ENCODE measurements around the gene NRM.
"Not testable (repeated sequence)": the region's sequence is repeated elsewhere in the genome, so short reads cannot be mapped to it uniquely, and the experiment has no call there.

The NRM gene

GRCh38 chr6:30678964-30679726 lies 11.6 kb downstream of the NRM start:
- no peak for TF ChIP-seq Cebpa-rat (IDR thresholded peaks at IDR 0.05)
- Histone ChIP-seq H3K4me3 (peak overlapping the region; percentile 91), H3K27ac (peak overlapping the region; percentile 100), H3K4me2 (peak overlapping the region; percentile 95), H3K9me3 (no peaks in the 10 kb centered on the region), H3K4me1 (peaks cover 63% of the 10 kb centered on the region), H3K36me3 (peaks cover 64% of the 10 kb centered on the region), H3K27me3 (no peaks in the 10 kb centered on the region), H4K20me1 (peaks cover 75% of the 10 kb centered on the region), H3K9ac (peak overlapping the region; percentile 100)

- no peaks in the 10 kb centered on the region for H3K27me3 ChIP-seq
- H3K4me2 ChIP-seq = peak overlapping the region; percentile 95
- peaks cover 68% of the 10 kb centered on the region for H4K20me1 ChIP-seq
- no peak for TF ChIP-seq Cebpa-rat (IDR thresholded peaks at IDR 0.05)
- peak overlapping the region; percentile 40 for H3K4me3 ChIP-seq
- H3K4me1 ChIP-seq = peaks cover 78% of the 10 kb centered on the region
- H3K27ac ChIP-seq = peak overlapping the region; percentile 45
- H3K9me3 ChIP-seq = no peaks in the 10 kb centered on the region
- H3K9ac ChIP-seq = peak overlapping the region; percentile 66
- H3K36me3 ChIP-seq = peaks cover 59% of the 10 kb centered on the region
Measured at GRCh38 chr6:30676660-30677285, 14.0 kb downstream of the NRM start.

GRCh38 chr6:30672445-30673253 lies 18.1 kb downstream of the NRM start, which contains the start of gene DHX16:
TSS of gene DHX16 (minus strand) at chr6:30673006. CDS start at chr6:30672841, 165 bp downstream.
- H4K20me1 ChIP-seq = peaks cover 29% of the 10 kb centered on the region
- no peak for TF ChIP-seq Cebpa-rat (IDR thresholded peaks at IDR 0.05)
- peak within 1 kb of the TSS; percentile 84 for H3K4me3 ChIP-seq
- no peaks in the 10 kb centered on the region for H3K27me3 ChIP-seq
- H3K4me2 ChIP-seq = peak within 1 kb of the TSS; percentile 93
- H3K9ac ChIP-seq = peak within 1 kb of the TSS; percentile 86
- H3K36me3 ChIP-seq = peaks cover 55% of the 10 kb centered on the region
- H3K4me1 ChIP-seq = peaks cover 61% of the 10 kb centered on the region
- H3K9me3 ChIP-seq = no peaks in the 10 kb centered on the region
- peak within 1 kb of the TSS; percentile 65 for H3K27ac ChIP-seq

GRCh38 chr6:30670760-30671527 lies 19.8 kb downstream of the NRM start:
- Histone ChIP-seq H3K27me3 (no peaks in the 10 kb centered on the region), H3K4me3 (no peak overlapping the region), H3K9ac (peak overlapping the region; percentile 86), H3K27ac (no peak overlapping the region), H4K20me1 (peaks cover 12% of the 10 kb centered on the region; the same call in 1 of the 2 replicates), H3K9me3 (no peaks in the 10 kb centered on the region), H3K4me1 (peaks cover 54% of the 10 kb centered on the region), H3K4me2 (peak overlapping the region; percentile 93), H3K36me3 (peaks cover 52% of the 10 kb centered on the region)
- no peak for TF ChIP-seq Cebpa-rat (IDR thresholded peaks at IDR 0.05)

GRCh38 chr6:30666300-30666699 lies 24.5 kb downstream of the NRM start:
- H3K4me3 ChIP-seq, H3K9me3 ChIP-seq, H3K4me2 ChIP-seq, H4K20me1 ChIP-seq, H3K27ac ChIP-seq, H3K9ac ChIP-seq, H3K27me3 ChIP-seq: not testable (repeated sequence)
- Histone ChIP-seq H3K4me1 (peaks cover 25% of the 10 kb centered on the region), H3K36me3 (peaks cover 95% of the 10 kb centered on the region)

- no peaks in the 10 kb centered on the region for H4K20me1 ChIP-seq
- peaks cover 18% of the 10 kb centered on the region for H3K4me1 ChIP-seq
- H3K9ac ChIP-seq = no peak overlapping the region
- no peak for TF ChIP-seq Cebpa-rat (IDR thresholded peaks at IDR 0.05)
- no peak overlapping the region for H3K4me2 ChIP-seq
- H3K36me3 ChIP-seq = peaks cover 97% of the 10 kb centered on the region
- H3K27ac ChIP-seq = no peak overlapping the region
- H3K27me3 ChIP-seq = no peaks in the 10 kb centered on the region
- no peak overlapping the region for H3K4me3 ChIP-seq
- no peaks in the 10 kb centered on the region for H3K9me3 ChIP-seq
Measured at GRCh38 chr6:30664994-30665767, 25.6 kb downstream of the NRM start.

- not testable (repeated sequence) for H3K9ac ChIP-seq, H3K9me3 ChIP-seq, H3K4me1 ChIP-seq, H3K4me2 ChIP-seq, H3K27me3 ChIP-seq, H4K20me1 ChIP-seq, H3K4me3 ChIP-seq, H3K27ac ChIP-seq
- H3K36me3 ChIP-seq = peaks cover 100% of the 10 kb centered on the region
Measured at GRCh38 chr6:30657922-30658321, 32.9 kb downstream of the NRM start.

- Histone ChIP-seq H4K20me1 (peaks cover 4% of the 10 kb centered on the region; the same call in 1 of the 2 replicates), H3K4me2 (no peak overlapping the region), H3K27me3 (no peaks in the 10 kb centered on the region), H3K27ac (no peak overlapping the region), H3K9ac (no peak overlapping the region; the same call in 1 of the 2 replicates), H3K4me1 (no peaks in the 10 kb centered on the region), H3K9me3 (no peaks in the 10 kb centered on the region), H3K4me3 (no peak overlapping the region), H3K36me3 (peaks cover 100% of the 10 kb centered on the region)
- no peak for TF ChIP-seq Cebpa-rat (IDR thresholded peaks at IDR 0.05)
Measured at GRCh38 chr6:30657454-30657853, 33.3 kb downstream of the NRM start.

GRCh38 chr6:30656513-30656912 lies 34.3 kb downstream of the NRM start:
- Histone ChIP-seq H3K4me2 (no peak overlapping the region), H3K4me3 (no peak overlapping the region), H3K9me3 (no peaks in the 10 kb centered on the region), H3K36me3 (peaks cover 100% of the 10 kb centered on the region), H3K27me3 (no peaks in the 10 kb centered on the region), H3K9ac (no peak overlapping the region), H4K20me1 (peaks cover 5% of the 10 kb centered on the region; the same call in 1 of the 2 replicates), H3K4me1 (no peaks in the 10 kb centered on the region), H3K27ac (no peak overlapping the region)
- TF ChIP-seq Cebpa-rat (IDR thresholded peaks at IDR 0.05) = no peak

Measured in BLaER1 (cell line).